ENCODE results near the gene MYLK. TPM values are rescaled to one million over a fixed set of nuclear protein-coding genes. Genes with fewer than 3 reads are reported as not detected.

MYLK gene
- polyA plus RNA-seq, 1 donor (not counting 4 experiments of a cell fraction or from before 2014, with no cell fraction given), result 7.8 TPM

GRCh38 chr3:123840961-123841360 lies 43.2 kb downstream of the MYLK start:
- H3K27me3 ChIP-seq (ENCODE audit: control insufficient read depth, extremely low read depth, insufficient read depth, low read length), result no peaks in the 10 kb centered on the region
- H3K4me1 ChIP-seq (ENCODE audit: control insufficient read depth, extremely low read depth, insufficient read depth, low read length), result no peaks in the 10 kb centered on the region
- H3K4me2 ChIP-seq (ENCODE audit: control insufficient read depth, extremely low read depth, insufficient read depth, low read depth, low read length), result no peak overlapping the region
- H2AFZ ChIP-seq (ENCODE audit: control insufficient read depth, low read length), result no peak overlapping the region
- no peaks in the 10 kb centered on the region for H3K36me3 ChIP-seq (ENCODE audit: control insufficient read depth in 2 of 2, extremely low read depth in 1 of 2, insufficient read depth in 2 of 2, low read length in 2 of 2)
- DNase-seq (ENCODE audit: low read depth, low spot score), result no peak
- H4K20me1 ChIP-seq (ENCODE audit: control insufficient read depth, extremely low read depth, insufficient read depth, low read length), result no peaks in the 10 kb centered on the region
- H3K9me1 ChIP-seq (ENCODE audit: control insufficient read depth, extremely low read depth, insufficient read depth, low read length), result no peaks in the 10 kb centered on the region
- H3K4me3 ChIP-seq (ENCODE audit: control insufficient read depth in 2 of 3, extremely low read depth in 1 of 3, insufficient read depth in 2 of 3, low read depth in 1 of 3, low read length in 3 of 3), result no peak overlapping the region
- H3K27ac ChIP-seq (ENCODE audit: control insufficient read depth, insufficient read depth, low read length), result no peak overlapping the region
- no peak for FAIRE-seq
- dilution Hi-C loops (cut with MboI; ENCODE audit: extremely low pct_ligation_motif_present, low sequenced_read_pairs), result no loop called here
- TF ChIP-seq EZH2 (IDR thresholded peaks at IDR 0.05; ENCODE audit: low read length), result no peak
- no peak for TF ChIP-seq CTCF (optimal IDR thresholded peaks at IDR 0.05 in 1 of 3, IDR thresholded peaks at IDR 0.05 in 1 of 3, conservative IDR thresholded peaks at IDR 0.05 in 1 of 3; ENCODE audit: extremely low read depth in 1 of 3, insufficient read depth in 2 of 3, low read length in 3 of 3)
- H3K9ac ChIP-seq (ENCODE audit: control insufficient read depth, extremely low read depth, insufficient read depth, low read length), result no peak overlapping the region
- H3K9me3 ChIP-seq (ENCODE audit: control insufficient read depth, low read depth, low read length), result peaks cover 11% of the 10 kb centered on the region
- H3K79me2 ChIP-seq (ENCODE audit: control insufficient read depth, insufficient read depth, low read length), result no peaks in the 10 kb centered on the region

GRCh38 chr3:123837858-123838257 lies 46.3 kb downstream of the MYLK start:
- Histone ChIP-seq H3K27ac (ENCODE audit: control insufficient read depth, insufficient read depth, low read length) (no peak overlapping the region), H3K4me1 (ENCODE audit: control insufficient read depth, extremely low read depth, insufficient read depth, low read length) (peaks cover 26% of the 10 kb centered on the region), H3K27me3 (ENCODE audit: control insufficient read depth, extremely low read depth, insufficient read depth, low read length) (no peaks in the 10 kb centered on the region), H3K9me3 (ENCODE audit: control insufficient read depth, low read depth, low read length) (peaks cover 9% of the 10 kb centered on the region), H3K9me1 (ENCODE audit: control insufficient read depth, extremely low read depth, insufficient read depth, low read length) (no peaks in the 10 kb centered on the region), H4K20me1 (ENCODE audit: control insufficient read depth, extremely low read depth, insufficient read depth, low read length) (no peaks in the 10 kb centered on the region), H3K4me3 (ENCODE audit: control insufficient read depth in 2 of 3, extremely low read depth in 1 of 3, insufficient read depth in 2 of 3, low read depth in 1 of 3, low read length in 3 of 3) (no peak overlapping the region), H3K79me2 (ENCODE audit: control insufficient read depth, insufficient read depth, low read length) (no peaks in the 10 kb centered on the region), H3K4me2 (ENCODE audit: control insufficient read depth, extremely low read depth, insufficient read depth, low read depth, low read length) (no peak overlapping the region), H2AFZ (ENCODE audit: control insufficient read depth, low read length) (no peak overlapping the region), H3K9ac (ENCODE audit: control insufficient read depth, extremely low read depth, insufficient read depth, low read length) (no peak overlapping the region), H3K36me3 (ENCODE audit: control insufficient read depth in 2 of 2, extremely low read depth in 1 of 2, insufficient read depth in 2 of 2, low read length in 2 of 2) (no peaks in the 10 kb centered on the region)
- FAIRE-seq (no peak), DNase-seq (ENCODE audit: low read depth, low spot score) (no peak)
- TF ChIP-seq EZH2 (IDR thresholded peaks at IDR 0.05; ENCODE audit: low read length) (no peak), CTCF (optimal IDR thresholded peaks at IDR 0.05 in 1 of 3, IDR thresholded peaks at IDR 0.05 in 1 of 3, conservative IDR thresholded peaks at IDR 0.05 in 1 of 3; ENCODE audit: extremely low read depth in 1 of 3, insufficient read depth in 2 of 3, low read length in 3 of 3) (no peak)
- dilution Hi-C loops (cut with MboI; ENCODE audit: extremely low pct_ligation_motif_present, low sequenced_read_pairs), result no loop called here

Measured in keratinocyte (primary cell).